Large intestine (tissue), 3 donors: ENCODE measurements around the gene ANTKMT. TPM values are rescaled to one million over a fixed set of nuclear protein-coding genes. Genes with fewer than 3 reads are reported as not detected.
A peak's percentile ranks its signal among the peaks of the same experiment; 100 is the strongest.

Experiments used
- DNase-seq, 2 donors: peaks; one replicate each; pipeline versions ENCODE4 v3.0.0 to v3.0.0-alpha.2; 2013
- H3K27ac ChIP-seq: one replicate; pipeline ENCODE4 v1.5.1; 2013; ENCODE audit warnings: low read length
- H3K27me3 ChIP-seq: 2 replicates; pipeline ENCODE4 v1.6.1; 2013; ENCODE audit warnings: low read length; ENCODE audit not compliant: control insufficient read depth, insufficient read depth
- H3K36me3 ChIP-seq: 2 replicates; pipeline ENCODE4 v1.6.1; 2013; ENCODE audit warnings: low read length; ENCODE audit not compliant: control insufficient read depth, insufficient read depth
- H3K4me1 ChIP-seq: one replicate; pipeline ENCODE4 v1.6.1; 2013; ENCODE audit warnings: low read length; ENCODE audit not compliant: control insufficient read depth, insufficient read depth
- H3K4me3 ChIP-seq: one replicate; pipeline ENCODE4 v1.5.1; 2013; ENCODE audit warnings: low read length
- H3K9me3 ChIP-seq: one replicate; pipeline ENCODE4 v1.6.1; 2013; ENCODE audit warnings: mild to moderate bottlenecking, low read depth, low read length, moderate library complexity; ENCODE audit not compliant: control insufficient read depth
- WGBS: methylation state at CpG from one replicate; pipeline ENCODE4 v1.1.5; 2013; ENCODE audit warnings: low lambda C conversion rate; ENCODE audit not compliant: insufficient coverage; 5-methylcytosine and 5-hydroxymethylcytosine counted together
- polyA plus RNA-seq: library from polyadenylated mRNA; unstranded; fragments of 120-200 nt; gene quantifications from one replicate; pipeline ENCODE4 v1.2.1, GENCODE V29; 2013

Gene ANTKMT
- polyA plus RNA-seq, 1 donor = 23.0 TPM

DNA sequence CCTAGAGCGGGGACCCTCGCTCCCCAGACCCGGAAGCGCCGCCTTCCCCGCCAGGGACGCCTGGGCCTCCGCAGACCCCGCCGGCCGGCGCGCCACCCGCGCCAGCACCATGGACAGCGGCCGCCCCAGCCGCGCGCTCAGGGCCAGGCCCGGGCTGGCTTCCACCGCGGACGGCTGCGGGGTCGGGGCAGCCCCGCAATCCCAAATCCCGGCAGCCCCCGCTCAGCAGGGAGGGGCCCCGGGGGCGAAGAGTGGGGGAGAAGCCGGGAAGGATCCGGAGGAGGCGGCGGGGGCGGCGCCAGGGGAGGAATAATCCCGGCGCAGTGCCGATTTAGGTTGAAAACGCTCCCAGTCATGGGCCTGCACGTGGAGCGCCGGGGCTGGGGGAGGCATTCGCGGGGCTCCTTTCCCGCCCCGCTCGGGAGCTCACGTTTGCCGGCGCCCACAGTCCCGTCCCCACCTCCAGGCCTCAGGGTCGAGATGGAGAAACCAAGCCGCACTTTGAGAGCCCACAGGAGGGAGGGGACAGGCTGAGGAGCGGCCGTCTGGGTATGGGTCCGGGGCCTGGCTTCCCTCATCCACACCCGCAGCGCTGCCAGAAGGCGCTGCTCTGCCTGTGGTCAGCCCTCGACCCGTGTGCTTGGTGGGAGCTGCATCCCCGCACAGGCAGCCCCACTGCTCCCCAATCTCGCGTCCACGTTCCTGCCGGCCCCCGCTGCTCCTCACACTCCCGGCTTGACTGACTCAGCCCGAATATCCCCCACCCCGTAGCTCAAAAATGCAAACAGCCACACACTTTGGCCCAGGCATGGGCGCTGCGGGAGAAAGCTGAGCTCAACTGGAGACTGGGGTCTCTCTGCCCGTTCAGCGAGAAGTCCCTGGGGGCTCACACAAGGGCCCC is 20.0 kb upstream of the ANTKMT start:
- DNase-seq = no peak
- Histone ChIP-seq H3K27ac (no peak overlapping the region), H3K27me3 (peaks cover 85% of the 10 kb centered on the region), H3K4me3 (no peak overlapping the region), H3K4me1 (peaks cover 2% of the 10 kb centered on the region), H3K9me3 (peaks cover 7% of the 10 kb centered on the region), H3K36me3 (no peaks in the 10 kb centered on the region)
- WGBS = no CpG with 5 or more reads among the region's 76 CpGs

DNA sequence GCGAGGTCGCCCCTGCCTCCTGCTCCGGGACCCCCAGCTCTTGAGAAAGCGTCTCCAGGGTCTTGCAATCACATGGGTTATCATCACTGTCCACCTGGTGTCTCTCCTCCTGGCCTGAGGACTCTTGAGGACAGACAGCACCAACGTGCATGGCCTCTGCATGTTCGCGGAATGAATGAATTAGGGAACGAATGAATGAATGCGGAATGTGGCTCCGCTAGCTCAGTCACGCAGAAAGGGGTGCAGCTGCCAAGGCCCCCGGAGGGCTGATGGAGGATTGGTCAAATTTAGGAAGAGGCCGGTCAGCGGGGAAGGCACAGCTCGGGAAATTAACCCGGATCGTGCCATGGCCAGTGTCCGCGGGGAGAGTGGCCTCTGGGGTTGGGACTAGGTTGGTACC is 18.6 kb upstream of the ANTKMT start:
- no CpG with 5 or more reads among the region's 19 CpGs for WGBS
- no peak overlapping the region for H3K4me3 ChIP-seq
- H3K27me3 ChIP-seq = peaks cover 87% of the 10 kb centered on the region
- H3K36me3 ChIP-seq = no peaks in the 10 kb centered on the region
- H3K9me3 ChIP-seq = peaks cover 6% of the 10 kb centered on the region
- H3K4me1 ChIP-seq = peaks cover 2% of the 10 kb centered on the region
- DNase-seq = no peak
- no peak overlapping the region for H3K27ac ChIP-seq

DNA sequence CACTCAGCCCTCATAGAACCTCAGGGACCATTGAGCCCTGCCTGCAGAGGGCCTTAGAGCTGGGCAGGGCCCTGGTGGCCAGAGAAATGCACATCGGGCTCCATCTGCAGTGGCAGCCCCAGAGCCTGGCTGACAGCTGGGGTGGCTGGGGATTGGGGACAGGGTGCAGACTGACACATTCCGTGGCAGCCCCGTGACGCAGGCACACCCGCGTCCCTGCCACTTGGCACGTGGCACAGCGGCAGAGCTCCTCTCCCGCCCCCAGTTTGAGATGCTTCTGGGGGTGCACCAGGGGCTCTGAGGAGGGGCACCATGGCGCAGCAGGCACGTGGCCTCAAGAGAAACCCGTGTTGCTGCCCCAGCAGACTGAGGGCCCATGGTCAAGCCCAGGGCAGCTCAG is 17.5 kb upstream of the ANTKMT start:
- no peaks in the 10 kb centered on the region for H3K36me3 ChIP-seq
- peaks cover 2% of the 10 kb centered on the region for H3K4me1 ChIP-seq
- peaks cover 6% of the 10 kb centered on the region for H3K9me3 ChIP-seq
- WGBS = no CpG with 5 or more reads among the region's 12 CpGs
- DNase-seq = no peak
- no peak overlapping the region for H3K27ac ChIP-seq
- H3K27me3 ChIP-seq = peaks cover 89% of the 10 kb centered on the region
- H3K4me3 ChIP-seq = no peak overlapping the region

DNA sequence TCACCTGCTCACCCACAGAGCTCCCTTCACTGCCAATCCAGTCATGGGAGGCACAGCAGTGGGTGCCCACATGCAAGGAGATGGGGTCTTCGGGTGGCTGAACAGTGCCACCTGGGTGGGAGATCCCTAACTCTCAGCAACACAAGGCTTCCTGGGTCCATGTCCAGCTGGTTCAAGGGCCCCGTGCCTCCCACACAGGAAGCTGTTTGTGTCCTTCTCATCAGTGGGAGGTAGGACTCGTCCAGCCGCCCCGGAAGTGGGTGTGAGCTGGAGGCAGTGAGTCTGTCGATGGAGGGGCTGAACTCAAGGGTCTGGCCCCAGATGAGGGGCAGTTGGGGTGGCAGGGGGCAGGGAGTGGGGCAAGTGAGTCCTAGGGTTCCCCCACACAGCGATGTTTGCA is 16.9 kb upstream of the ANTKMT start:
- Histone ChIP-seq H3K9me3 (peaks cover 6% of the 10 kb centered on the region), H3K36me3 (no peaks in the 10 kb centered on the region), H3K4me1 (peaks cover 2% of the 10 kb centered on the region), H3K27me3 (peaks cover 90% of the 10 kb centered on the region), H3K27ac (no peak overlapping the region), H3K4me3 (no peak overlapping the region)
- no CpG with 5 or more reads among the region's 7 CpGs for WGBS
- DNase-seq = no peak

DNA sequence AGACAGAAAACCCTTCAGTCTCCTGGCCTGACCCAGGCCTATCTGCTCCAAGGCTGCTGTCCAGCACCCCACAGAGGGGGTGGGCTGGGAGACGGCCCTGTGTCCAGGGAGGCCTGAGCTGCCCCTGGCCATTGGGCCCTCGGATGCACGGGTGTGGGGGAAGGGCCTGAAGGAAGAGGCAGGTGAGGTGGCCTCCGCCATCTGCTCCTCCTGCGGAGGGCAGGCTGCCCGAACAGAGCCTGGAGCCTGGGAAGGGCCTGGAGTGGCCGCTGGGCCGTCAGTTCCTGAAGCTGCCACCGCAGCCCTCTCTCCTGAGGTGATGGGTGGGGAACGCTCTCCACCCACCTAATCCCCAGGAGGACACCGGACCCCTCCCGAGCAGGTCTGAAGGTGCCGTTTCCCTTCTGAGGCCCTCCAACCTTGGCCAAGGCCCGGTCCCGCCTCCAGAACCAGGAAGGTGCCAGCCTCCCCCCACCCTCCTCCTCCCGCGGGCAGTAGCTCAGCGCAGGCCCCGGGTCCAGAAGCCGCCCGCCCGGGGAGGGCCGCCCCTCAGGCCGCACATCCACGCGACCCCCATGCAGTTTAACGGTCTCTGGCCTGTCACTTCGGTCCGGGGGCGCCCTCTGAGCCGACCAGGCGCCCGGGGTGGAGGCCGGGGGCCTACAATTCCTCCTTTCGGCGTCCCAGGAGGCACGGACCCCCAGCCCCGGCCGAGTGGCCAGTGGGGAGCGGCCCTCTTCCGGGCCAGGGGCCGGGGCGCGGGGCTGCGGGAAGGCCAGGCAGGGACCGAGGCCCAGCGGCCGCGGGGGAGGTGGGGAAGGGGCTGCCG is 16.2 kb upstream of the ANTKMT start:
- H3K4me3 ChIP-seq = peak overlapping the region; percentile 4
- no peaks in the 10 kb centered on the region for H3K36me3 ChIP-seq
- H3K27ac ChIP-seq = no peak overlapping the region
- H3K27me3 ChIP-seq = peaks cover 91% of the 10 kb centered on the region
- peaks cover 2% of the 10 kb centered on the region for H3K4me1 ChIP-seq
- H3K9me3 ChIP-seq = peaks cover 6% of the 10 kb centered on the region
- DNase-seq = no peak
- WGBS = no CpG with 5 or more reads among the region's 50 CpGs

DNA sequence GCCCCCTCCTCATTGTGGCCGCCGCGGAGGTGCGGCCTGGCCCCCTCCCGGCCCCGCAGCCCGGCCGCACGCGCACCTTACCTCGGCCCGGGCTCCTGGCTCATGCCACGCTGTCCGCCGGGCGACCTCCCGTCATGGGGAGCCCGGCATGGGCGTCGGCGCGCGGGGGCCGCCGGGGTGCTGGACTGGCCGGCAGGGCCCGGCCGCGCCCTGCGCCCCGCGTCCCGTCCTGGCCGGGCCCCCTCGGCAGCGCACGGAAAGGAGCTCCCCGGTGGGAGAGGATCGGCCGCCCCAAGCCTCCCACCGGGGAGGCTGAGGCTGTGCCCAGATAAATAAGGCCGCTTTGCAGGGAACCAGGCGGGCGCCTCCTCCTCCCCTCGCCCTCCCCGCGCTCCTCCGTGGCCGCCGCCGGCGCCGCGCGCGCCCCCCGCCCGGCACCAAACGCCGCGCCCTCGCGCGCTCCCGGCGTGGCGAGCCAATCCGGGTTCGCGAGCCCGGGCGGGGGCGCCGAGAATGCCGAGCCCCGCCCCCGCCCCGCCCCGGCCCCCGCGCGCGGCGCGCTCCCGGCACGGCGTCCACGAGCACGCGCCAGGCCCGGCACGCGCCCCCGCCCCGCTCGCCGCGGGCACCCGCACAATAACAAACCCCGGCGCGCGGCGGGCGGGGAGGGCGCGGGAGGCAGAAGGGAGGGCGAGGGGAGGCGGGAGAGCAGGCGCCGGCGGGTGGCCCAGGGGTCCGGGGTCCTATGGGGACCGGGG is 15.3 kb upstream of the ANTKMT start, which contains the start of gene FBXL16:
FBXL16 (minus strand) TSS at position 371 of the 758 bp plus-strand sequence. CDS start 8,396 bp downstream, outside the sequence.
- peaks cover 91% of the 10 kb centered on the region for H3K27me3 ChIP-seq
- WGBS = no CpG with 5 or more reads among the region's 115 CpGs
- H3K4me1 ChIP-seq = peaks cover 4% of the 10 kb centered on the region
- peaks cover 7% of the 10 kb centered on the region for H3K9me3 ChIP-seq
- peak within 1 kb of the TSS; percentile 4 for H3K4me3 ChIP-seq
- H3K27ac ChIP-seq = no peak within 1 kb of the TSS
- H3K36me3 ChIP-seq = no peaks in the 10 kb centered on the region
- DNase-seq = no peak

DNA sequence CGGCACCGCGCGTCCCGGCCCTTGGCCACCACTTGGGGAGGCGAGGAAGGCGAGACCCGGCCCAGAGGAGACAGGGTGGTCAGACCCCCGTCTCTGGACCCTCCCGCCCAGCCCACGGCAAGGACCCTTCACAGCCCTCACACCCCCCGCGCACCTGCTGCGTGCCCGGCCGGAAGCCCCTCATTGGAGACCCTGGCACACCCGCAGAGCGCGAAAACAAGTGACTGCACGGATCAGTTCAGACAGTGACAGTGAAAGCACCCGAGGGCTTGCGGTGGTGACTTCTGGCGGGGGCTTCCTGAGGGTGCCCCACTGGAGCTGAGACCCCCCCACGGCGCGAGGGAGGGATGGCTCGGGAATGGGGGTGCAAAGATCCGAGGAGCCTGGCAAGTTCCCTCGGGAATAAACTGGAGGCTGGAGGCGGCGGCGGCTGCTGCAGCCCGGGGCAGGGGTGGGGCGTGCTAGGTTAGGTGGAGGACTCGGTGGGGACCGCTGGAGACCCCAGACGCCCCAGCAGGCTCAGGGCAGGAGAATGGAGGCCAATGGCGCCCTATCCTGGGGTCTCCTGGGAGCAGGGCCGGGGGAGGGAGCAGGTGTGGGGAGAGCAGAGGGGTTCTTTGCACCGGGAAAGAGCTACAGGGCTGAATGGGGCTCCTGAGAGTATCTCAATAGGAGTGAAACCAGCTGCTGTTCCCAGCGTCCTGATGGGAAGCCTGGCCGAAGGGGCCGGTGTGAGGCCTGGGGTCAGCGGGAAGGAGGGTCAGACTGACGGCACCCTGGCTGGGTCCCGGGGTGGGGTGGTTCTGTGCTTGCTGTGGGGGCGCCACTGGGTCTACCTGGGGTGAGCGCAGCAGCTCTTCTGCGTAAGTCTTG is 14.5 kb upstream of the ANTKMT start:
- Histone ChIP-seq H3K36me3 (no peaks in the 10 kb centered on the region), H3K27ac (no peak overlapping the region), H3K27me3 (peaks cover 92% of the 10 kb centered on the region), H3K9me3 (peaks cover 3% of the 10 kb centered on the region), H3K4me3 (no peak overlapping the region), H3K4me1 (peaks cover 3% of the 10 kb centered on the region)
- DNase-seq = no peak
- no CpG with 5 or more reads among the region's 49 CpGs for WGBS

DNA sequence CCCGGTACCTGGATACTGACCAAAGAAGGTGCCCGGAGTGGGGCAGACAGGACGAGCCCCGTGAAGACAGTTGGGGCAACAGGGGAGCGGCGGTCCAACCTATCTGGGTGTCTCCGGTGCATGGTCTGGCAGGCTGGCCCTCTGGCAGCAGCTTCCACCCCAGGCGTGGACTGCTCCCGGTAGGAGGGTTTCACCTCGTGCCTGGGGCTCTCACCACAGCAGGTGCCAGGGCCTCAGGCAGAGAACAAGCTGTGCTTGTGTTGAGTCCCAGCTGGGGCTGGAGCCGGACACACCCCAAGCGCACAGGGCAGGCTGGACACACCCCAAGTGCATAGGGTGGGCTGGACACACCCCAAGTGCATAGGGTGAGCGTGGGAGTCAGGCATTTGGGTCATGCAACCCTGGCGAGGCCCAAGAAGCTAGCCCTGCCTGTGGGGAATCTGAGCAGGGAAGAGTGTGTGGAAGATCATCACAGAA is 13.8 kb upstream of the ANTKMT start:
- H3K36me3 ChIP-seq = no peaks in the 10 kb centered on the region
- H3K4me1 ChIP-seq = peaks cover 3% of the 10 kb centered on the region
- no peak for DNase-seq
- H3K27ac ChIP-seq = no peak overlapping the region
- H3K9me3 ChIP-seq = peaks cover 3% of the 10 kb centered on the region
- no CpG with 5 or more reads among the region's 14 CpGs for WGBS
- peaks cover 90% of the 10 kb centered on the region for H3K27me3 ChIP-seq
- no peak overlapping the region for H3K4me3 ChIP-seq

DNA sequence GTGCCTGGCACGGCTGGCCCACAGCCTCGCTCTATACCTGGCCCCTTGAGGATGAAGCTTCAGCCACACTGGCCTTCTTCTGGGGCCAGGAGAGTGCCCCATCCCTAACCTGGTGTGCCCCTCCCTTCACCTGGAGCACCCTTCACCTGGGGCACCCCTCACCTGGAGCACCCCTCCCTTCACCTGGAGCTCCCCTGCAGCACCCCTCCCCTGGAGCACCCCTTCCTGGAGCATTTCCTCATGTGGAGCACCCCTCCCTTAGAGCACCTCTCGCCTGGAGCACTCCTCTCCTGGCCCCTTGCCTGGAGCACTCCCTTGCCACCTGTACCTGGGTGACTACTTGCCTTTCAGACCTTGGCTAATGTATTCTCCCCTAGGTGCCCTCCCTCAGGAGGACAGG is 12.9 kb upstream of the ANTKMT start:
- WGBS = no CpG with 5 or more reads among the region's 3 CpGs
- Histone ChIP-seq H3K36me3 (no peaks in the 10 kb centered on the region), H3K27me3 (peaks cover 82% of the 10 kb centered on the region), H3K9me3 (peaks cover 3% of the 10 kb centered on the region), H3K4me3 (no peak overlapping the region), H3K27ac (no peak overlapping the region), H3K4me1 (peaks cover 3% of the 10 kb centered on the region)
- DNase-seq = no peak
